Left colon (tissue), 2 donors: Measurements from ENCODE around the gene ZNF692. TPM values are rescaled to one million over a fixed set of nuclear protein-coding genes. Genes with fewer than 3 reads are reported as not detected.

ENCODE experiments used
- ATAC-seq: fragments of 200-7000 bp; cut with Tn5 transposase; one replicate; pipeline ENCODE4 v1.9.1; 2020; ENCODE audit warnings: mild to moderate bottlenecking, moderate library complexity
- DNase-seq, 2 donors: peaks; one replicate each; pipeline ENCODE4 v3.0.0-alpha.2; 2020
- intact Hi-C, 2 donors: fragments of 100-400 bp; cut with DNase I in 1 of 2; cut with micrococcal nuclease in 1 of 2; formaldehyde crosslinking; loops; one replicate each; pipeline versions ENCODE4 v1.11.2 to v1.14.0; 2022; cut with DNase I, micrococcal nuclease
- total RNA-seq, 2 donors: library from RNA; stranded (reverse); fragmentation: NEBNext Ultra II Directional; extraction: Animal tissue kit (Norgen Biotek cat#: 25700); gene quantifications; one replicate each; pipeline ENCODE4 v1.2.1, GENCODE V29; 2021
- donor health status: DM: no; HTN: no; CAD: no.
- donor health status: DM: yes; HTN: yes; CAD: no.

The ZNF692 gene
- total RNA-seq, 2 donors from 2014 or later: 26.9 to 31.4 TPM

DNA sequence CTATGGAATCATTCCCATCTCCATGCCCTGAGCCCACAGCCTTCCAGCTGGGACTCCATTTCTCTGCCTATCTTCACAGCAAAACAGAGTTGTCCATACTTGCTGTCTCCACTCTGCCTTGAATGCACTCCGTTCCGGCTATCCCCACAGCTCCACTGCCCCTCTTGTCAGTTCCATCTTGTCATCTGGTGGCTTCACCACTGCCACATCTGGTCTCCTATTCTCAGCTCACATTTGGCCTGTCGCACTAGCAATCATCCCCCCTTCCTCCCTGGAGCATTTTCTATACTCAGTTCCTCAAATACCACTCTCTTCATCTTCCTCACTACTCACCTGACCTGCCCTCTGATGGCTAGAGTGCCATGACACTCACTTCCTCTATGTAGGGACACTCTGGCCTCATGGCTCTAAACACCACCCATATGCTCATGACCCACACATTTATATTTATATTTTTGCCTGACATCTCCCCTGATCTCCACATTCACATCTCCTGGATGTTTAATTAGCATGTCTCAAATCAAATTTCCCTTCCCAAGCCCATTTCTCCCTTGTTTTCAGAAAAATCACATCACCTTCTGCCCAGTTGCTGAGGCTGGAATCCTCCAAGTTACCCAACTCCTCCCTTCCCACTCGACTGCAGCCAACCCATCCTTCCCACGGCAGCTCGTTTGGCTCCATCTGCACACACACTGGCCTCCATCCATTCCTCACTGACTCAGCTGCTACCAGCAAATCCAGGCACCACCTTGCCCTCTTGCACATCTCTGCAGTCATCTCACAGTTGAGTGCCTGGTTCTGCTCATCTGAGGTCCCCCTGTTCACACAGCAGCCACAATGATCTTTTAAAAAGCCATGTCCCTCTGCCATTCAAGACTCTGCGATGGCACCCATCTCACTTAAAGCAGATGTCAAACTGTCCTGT is 6.1 kb downstream of the ZNF692 start:
- ATAC-seq: no peak
- intact Hi-C loops: no loop called here
- DNase-seq: no peak

GRCh38 chr1:248851390-248851789 is 7.5 kb downstream of the ZNF692 start:
- DNase-seq (no peak), ATAC-seq (peak; percentile 3)
- intact Hi-C loops: no loop called here

DNA sequence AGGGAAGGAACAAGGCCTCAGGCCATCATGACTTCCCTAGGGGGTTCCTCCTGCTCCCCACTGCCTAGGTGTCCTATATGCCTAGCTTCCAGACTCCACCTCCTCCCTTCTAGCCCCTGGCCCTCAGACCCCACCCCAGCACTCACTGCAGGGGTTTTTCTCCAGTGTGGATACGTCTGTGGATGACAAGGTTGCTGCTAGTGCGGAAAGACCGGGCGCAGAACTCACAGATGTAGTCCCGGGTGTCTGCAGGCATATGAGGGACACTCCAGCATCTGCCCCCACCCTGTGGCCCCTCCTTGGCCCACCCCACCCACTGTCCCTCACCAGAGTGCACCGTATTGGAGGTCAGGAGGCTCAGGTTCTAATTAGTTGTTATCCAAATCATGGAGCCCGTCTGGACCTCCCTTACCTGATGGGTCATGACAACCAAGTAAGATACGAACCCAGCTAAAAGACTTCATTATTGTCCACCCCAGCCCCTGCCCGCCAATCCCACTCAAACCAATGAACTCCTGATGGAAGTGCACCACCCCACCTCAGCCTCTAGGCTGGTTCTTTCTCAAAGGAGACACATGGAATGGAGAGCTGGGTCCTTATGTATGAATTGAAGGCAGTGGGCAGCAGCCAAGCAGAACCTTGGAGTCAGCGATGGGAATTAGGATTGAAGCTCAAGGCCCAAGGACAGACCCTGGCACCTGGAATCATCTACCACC is 8.2 kb downstream of the ZNF692 start:
- intact Hi-C loops: no loop called here
- no peak for ATAC-seq
- no peak for DNase-seq

DNA sequence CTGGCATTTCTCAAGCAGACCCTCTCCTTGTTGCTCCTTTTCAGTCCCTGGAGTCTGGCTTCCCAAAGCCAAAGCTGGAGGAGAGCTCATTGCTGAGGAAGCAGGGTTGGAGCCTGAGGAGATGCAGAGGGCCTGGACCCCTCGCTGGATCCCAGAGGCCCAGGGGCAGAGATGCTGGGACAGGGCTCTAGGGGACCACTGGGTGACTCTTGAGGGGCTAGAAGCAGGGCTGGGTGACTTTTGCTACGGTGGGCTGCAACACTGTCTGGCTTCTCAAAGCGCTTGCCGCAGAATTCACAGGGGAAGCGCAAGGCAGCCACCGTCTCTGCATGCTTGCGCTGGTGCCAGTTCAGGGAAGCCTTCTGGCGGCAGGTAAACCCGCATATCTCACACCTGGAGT is 8.8 kb downstream of the ZNF692 start:
- DNase-seq: no peak
- ATAC-seq: no peak
- intact Hi-C loops: no loop called here

GRCh38 chr1:248849637-248850036 is 9.2 kb downstream of the ZNF692 start:
- ATAC-seq: no peak
- DNase-seq: no peak
- intact Hi-C loops: no loop called here

DNA sequence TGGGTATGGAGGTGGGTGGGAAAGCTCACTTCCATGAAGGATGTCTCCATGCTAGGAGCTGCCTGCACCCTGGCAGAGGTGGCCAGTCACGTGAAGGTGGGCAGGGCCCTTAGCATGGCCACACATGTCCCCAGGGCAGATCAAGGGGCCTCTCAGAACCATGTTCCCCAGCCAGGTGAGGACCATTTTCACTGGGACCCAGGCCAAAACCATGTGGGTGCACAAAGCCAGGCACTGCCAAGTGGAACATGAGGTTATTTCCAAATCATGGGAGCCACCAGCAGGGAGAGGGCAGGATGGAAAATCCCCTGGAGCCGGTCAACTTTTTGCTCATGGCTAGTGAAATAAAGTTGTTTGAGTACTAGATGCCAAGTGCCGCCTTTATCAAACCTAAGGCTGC is 9.7 kb downstream of the ZNF692 start:
- intact Hi-C loops: no loop called here
- ATAC-seq: no peak
- DNase-seq: no peak

DNA sequence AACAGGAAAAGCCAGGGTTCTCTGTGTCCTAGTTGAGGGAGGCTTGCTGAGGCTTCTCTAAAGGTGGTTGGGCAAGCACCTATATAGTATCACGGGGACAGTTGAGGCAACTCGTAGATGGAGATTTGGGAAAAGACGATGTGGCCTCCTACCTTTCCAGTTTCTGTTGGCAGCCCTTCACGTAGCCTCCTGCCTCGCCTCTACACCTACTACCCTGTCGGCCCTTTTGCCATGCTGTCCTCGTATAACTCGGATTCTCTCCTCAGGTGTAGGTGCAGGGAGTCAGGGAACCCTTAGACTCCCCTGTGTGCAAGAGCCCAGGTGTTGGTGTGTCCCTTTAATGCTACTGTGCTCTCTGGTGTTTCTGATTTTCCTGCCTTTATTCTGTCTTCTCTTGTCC is 10.3 kb downstream of the ZNF692 start:
- no peak for ATAC-seq
- DNase-seq: no peak
- intact Hi-C loops: no loop called here

DNA sequence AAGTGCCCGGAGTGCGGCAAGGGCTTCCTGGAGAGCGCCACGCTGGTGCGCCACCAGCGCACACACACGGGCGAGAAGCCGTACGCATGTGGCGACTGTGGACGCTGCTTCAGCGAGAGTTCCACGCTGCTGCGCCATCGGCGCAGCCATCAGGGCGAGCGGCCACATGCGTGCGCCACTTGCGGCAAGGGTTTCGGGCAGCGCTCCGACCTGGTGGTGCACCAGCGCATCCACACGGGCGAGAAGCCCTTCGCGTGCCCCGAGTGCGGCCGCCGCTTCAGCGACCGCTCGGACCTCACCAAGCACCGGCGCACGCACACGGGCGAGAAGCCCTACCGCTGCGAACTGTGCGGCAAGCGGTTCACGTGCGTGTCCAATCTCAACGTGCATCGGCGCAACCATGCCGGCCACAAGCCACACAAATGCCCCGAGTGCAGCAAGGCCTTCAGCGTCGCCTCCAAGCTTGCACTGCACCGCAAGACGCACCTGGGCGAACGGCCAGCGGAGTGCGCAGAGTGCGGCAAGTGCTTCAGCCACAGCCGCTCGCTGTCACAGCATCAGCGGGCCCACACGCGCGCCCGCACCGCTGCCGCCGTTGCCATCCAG is 10.8 kb downstream of the ZNF692 start:
- no peak for DNase-seq
- intact Hi-C loops: no loop called here
- ATAC-seq: no peak

DNA sequence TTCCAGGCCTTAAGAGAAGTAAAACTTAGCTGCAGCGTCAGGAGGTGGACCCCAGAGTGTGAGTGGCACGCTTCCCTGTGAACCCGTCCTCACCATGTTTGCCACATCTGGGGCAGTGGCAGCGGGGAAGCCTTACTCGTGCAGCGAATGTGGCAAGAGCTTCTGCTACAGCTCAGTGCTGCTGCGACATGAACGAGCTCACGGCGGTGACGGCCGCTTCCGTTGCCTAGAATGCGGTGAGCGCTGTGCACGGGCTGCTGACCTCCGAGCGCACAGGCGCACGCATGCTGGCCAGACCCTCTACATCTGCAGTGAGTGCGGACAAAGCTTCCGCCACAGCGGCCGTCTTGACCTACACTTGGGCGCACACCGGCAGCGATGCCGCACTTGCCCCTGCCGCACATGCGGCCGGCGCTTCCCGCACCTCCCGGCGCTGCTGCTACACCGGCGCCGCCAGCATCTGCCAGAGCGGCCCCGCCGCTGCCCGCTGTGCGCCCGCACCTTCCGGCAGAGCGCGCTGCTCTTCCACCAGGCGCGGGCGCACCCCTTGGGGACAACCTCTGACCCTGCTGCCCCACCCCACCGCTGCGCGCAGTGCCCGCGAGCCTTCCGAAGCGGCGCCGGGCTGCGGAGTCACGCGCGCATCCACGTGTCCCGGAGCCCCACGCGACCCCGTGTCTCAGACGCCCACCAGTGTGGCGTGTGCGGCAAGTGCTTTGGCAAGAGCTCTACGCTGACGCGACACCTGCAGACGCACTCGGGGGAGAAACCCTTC is 11.5 kb downstream of the ZNF692 start:
- DNase-seq (no peak), ATAC-seq (no peak)
- intact Hi-C loops: no loop called here

GRCh38 chr1:248844526-248844925 is 14.4 kb downstream of the ZNF692 start:
- no peak for DNase-seq

GRCh38 chr1:248843687-248844086 is 15.2 kb downstream of the ZNF692 start:
- DNase-seq (no peak), ATAC-seq (no peak)
- intact Hi-C loops: no loop called here

More at GRCh38 chr1:248844526-248844925, 14.4 kb downstream of the ZNF692 start:
- intact Hi-C loops: no loop called here
- no peak for ATAC-seq

DNA sequence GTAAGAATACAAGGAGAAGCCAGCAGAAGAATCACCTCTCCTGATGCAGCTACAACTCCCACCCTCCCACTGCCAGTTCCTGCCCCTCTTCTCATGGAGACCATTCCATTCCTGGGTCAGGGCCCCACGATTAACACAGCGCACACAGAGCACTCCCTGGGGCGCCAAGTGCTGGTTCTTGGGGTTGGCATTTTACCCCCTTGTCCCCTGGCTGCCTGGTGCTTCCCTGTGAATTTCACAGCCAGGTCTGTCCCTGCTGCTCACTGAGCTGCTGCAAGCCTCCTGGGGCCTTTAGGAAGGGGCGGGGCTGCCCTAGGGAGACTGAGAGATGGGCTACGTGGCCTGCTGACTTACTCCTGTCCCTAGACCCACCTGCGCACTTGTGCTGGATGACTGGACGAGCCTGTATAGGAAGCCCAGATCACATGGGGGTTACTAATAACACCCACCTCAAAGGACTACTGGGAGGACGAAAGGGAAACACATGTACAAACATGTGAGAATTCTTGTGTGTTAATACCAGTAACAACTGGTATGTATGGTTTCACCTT is 16.0 kb downstream of the ZNF692 start:
- intact Hi-C loops: no loop called here
- no peak for ATAC-seq
- no peak for DNase-seq

- intact Hi-C loops: no loop called here
- ATAC-seq (no peak), DNase-seq (peak in 1 of 2 donors; percentile 47)
Measured at GRCh38 chr1:248841702-248842395, 17.0 kb downstream of the ZNF692 start.

GRCh38 chr1:248840946-248841345 is 17.9 kb downstream of the ZNF692 start:
- intact Hi-C loops: no loop called here
- DNase-seq (no peak), ATAC-seq (no peak)

DNA sequence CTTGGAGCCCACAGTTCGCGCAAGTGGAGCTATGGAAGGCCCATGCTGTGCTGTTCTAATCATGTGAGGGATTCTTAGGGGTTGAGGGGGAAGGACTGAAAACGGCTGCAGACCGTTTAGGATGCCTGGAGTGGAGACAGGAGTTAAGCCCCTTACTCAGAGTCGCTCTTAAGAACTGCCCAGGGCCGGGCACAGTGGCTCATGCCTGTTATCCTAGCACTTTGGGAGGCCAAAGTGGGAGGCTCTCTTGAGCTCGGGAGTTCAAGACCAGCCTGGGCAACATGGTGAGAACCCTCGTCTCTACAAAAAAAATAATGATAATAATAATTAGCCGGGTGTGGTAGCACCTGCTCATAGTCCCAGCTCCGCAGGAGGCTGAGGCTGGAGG is 19.7 kb downstream of the ZNF692 start:
- intact Hi-C loops: no loop called here
- DNase-seq (no peak), ATAC-seq (no peak)

- ATAC-seq: peak; percentile 81
- intact Hi-C loops: no loop called here
- peak; percentile 92 to 93 for DNase-seq
Measured at GRCh38 chr1:248838357-248839167, 20.3 kb downstream of the ZNF692 start.

- intact Hi-C loops: no loop called here
- DNase-seq: peak; percentile 97 to 98
- ATAC-seq: peak; percentile 83
Measured at GRCh38 chr1:248837781-248838356, 21.0 kb downstream of the ZNF692 start, which contains the start of gene ZNF672. Gene ZNF672 (plus strand): TSS chr1:248838224. CDS start chr1:248847275, 9,051 bp downstream.
